Putamen (tissue), 1 donor: Measurements from ENCODE around the gene LRP8.
A peak's percentile ranks its signal among the peaks of the same experiment; 100 is the strongest.

Source experiments
- DNase-seq: peaks from one replicate; pipeline ENCODE4 v3.0.0-alpha.2; 2016; ENCODE audit warnings: low spot score

The LRP8 gene

GRCh38 chr1:53339736-53340635, 12.1 kb upstream of the LRP8 start:
- no peak for DNase-seq

- no peak for DNase-seq
Observed at GRCh38 chr1:53338423-53338822, 10.6 kb upstream of the LRP8 start.

GRCh38 chr1:53337499-53337898, 9.6 kb upstream of the LRP8 start:
- no peak for DNase-seq

- no peak for DNase-seq
Observed at GRCh38 chr1:53336146-53336545, 8.3 kb upstream of the LRP8 start.

GRCh38 chr1:53335661-53336060, 7.8 kb upstream of the LRP8 start:
- DNase-seq: no peak

- no peak for DNase-seq
Observed at GRCh38 chr1:53334781-53335180, 6.9 kb upstream of the LRP8 start.

GRCh38 chr1:53334312-53334711, 6.4 kb upstream of the LRP8 start:
- DNase-seq: no peak

- DNase-seq: no peak
Observed at GRCh38 chr1:53332833-53333232, 5.0 kb upstream of the LRP8 start.

GRCh38 chr1:53332186-53332564, 4.3 kb upstream of the LRP8 start:
- no peak for DNase-seq

- DNase-seq: no peak
Observed at GRCh38 chr1:53331446-53332185, 3.7 kb upstream of the LRP8 start.

GRCh38 chr1:53330819-53331218, 2.9 kb upstream of the LRP8 start:
- no peak for DNase-seq

GRCh38 chr1:53328541-53329499, 950 bp upstream of the LRP8 start:
- no peak for DNase-seq

- no peak for DNase-seq
Observed at GRCh38 chr1:53327182-53327913, 522 bp downstream of the LRP8 start.

GRCh38 chr1:53326598-53327181, 1.2 kb downstream of the LRP8 start:
- no peak for DNase-seq

GRCh38 chr1:53326088-53326597, 1.7 kb downstream of the LRP8 start:
- peak; percentile 57 for DNase-seq

- DNase-seq: no peak
Observed at GRCh38 chr1:53325326-53326087, 2.4 kb downstream of the LRP8 start.

- DNase-seq: no peak
Observed at GRCh38 chr1:53324728-53325297, 3.1 kb downstream of the LRP8 start.

- no peak for DNase-seq
Observed at GRCh38 chr1:53324321-53324720, 3.5 kb downstream of the LRP8 start.

GRCh38 chr1:53323316-53323715, 4.6 kb downstream of the LRP8 start:
- no peak for DNase-seq
